Cardiac septum (tissue), 1 donor: ENCODE results near the gene PALM3. TPM values are rescaled to one million over a fixed set of nuclear protein-coding genes. Genes with fewer than 3 reads are reported as not detected.

Experiments
- DNase-seq: peaks from one replicate; pipeline ENCODE4 v3.0.0-alpha.2; 2020; ENCODE audit warnings: low spot score
- intact Hi-C: fragments of 100-400 bp; cut with DNase I; formaldehyde crosslinking; loops from one replicate; pipeline ENCODE4 v1.14.0; 2022
- total RNA-seq: library from RNA; stranded (reverse); fragmentation: NEBNext Ultra II Directional; extraction: Animal tissue kit (Norgen Biotek cat#: 25700); gene quantifications from one replicate; pipeline ENCODE4 v1.2.1, GENCODE V29; 2021
- donor health status: DM: no; HTN: no; CAD: no.

Gene PALM3
- total RNA-seq, 1 donor from 2014 or later: 0.46 TPM

DNA sequence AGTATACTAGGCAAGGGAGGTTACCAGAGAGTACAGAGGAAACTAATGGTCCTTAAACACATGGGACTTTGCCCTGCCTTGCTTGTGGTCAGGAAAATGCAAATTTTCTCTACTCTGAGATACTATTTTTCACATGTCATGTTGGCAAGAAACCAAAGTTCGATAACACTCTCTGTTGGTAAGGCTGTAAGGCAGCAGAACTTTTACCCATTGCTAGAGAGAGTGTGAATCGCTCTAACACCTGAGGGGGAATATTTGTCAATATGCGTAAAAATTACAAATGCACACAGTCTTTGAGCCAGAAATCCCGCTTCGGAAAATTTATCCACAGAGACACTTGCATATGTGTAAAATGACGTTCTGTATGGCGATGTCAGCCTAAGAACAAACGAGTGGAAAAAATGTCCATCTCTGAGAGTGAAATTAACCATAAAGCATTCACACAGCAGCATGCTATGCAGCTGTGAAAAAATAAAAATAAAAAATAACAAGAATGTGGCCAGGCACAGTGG is 46.3 kb downstream of the PALM3 start:
- intact Hi-C loops: no loop called here
- no peak for DNase-seq

DNA sequence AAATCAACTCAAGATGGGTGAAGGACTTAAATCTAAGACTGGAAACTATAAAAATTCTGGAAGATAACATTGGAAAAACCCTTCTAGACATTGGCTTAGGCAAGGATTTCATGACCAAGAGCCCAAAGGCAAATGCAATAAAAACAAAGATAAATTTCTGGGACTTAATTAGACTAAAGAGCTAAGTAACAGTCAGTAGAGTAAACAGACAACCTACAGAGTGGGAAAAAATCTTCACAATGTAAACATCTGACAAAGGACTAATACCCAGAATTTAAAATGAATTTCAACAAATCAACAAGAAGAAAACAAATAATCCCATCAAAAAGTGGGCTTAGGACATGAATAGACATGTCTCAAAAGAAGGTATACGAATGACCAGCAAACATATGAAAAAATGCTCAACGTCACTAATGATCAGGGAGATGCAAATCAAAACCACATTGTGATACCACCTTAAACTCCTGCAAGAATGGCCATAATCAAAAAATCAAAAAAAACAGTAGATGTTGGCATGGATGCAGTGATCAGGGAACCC is 49.4 kb downstream of the PALM3 start:
- no peak for DNase-seq
- intact Hi-C loops: no loop called here

DNA sequence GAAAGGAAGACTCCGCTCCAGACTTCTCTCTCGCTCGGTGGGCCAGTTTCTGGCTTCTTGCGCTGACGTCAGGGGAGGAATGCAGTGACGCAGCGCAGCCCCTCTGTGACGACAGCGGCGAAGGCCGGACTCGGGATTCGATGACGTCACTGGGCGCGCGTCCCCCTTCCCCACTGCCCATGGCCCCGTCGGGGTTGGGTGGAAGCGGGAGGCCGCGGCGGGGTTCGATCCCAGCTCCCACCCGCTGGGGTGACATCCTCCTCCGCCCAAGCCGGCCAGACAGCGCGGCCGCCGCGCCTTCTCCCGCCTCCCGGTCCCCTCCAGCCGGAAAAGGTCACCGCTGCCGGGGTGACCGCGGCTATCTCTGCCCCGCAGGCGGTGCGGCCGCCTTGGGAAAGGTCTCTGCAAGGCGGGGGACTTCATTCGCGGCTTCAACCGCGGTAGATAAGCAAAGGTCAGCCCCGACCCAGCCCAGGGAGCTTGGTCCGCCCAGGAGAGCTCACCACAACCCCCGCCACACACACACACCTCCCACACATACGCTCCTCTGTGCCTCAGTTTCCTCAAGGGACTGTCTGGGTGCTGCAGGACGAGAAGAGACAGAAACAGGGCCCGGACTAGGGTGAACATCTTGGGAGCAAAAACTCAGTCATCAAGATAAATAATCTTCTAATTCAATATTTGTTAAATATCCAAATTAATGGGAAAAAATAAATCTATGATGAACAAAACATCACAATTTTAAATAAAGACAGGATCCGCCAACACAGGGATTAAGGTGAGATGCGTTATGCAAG is 54.9 kb downstream of the PALM3 start:
- intact Hi-C loops: loop anchor here (2.0 kb wide), 1 partner anchor 54 kb away; the partner anchor contains the start of gene DCAF15
- no peak for DNase-seq

DNA sequence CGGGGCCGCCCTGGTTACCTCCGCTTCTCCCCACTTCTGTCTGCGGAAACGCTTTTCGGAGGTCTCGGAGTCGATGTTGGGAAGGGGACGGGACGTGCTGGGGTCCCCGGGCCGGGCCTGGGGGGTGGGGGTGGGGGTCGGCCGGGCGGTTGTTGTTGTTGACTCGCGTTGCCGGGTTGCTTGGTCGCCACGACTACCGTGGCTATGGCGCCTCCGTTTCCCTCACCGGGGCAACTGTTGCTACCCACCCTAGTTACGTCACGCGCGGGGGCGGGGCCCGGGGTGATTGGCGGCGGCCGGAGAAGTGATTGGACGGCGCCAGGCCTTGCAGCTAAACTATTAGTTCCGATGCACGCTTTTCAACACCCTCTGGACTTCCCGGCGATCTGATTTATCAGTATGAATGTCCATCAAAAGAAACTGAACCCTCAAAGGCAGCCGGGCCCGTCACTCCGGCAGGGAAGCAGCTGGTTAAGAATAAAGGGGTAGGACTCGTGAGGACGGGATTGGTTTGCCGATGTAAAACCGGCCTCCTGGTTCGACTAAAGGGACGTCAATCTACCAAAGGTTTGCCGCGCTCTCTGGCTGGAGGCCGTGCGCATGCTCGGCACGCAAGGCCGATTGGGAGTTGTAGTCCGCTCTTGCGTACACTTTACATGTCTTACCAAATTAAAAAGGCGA is 55.7 kb downstream of the PALM3 start, which contains the start of gene RFX1:
Gene RFX1 (minus strand): TSS at position 236 of the 681 bp plus-strand sequence. CDS start 12,477 bp downstream, outside the sequence.
- intact Hi-C loops: loop anchor here (2.0 kb wide), 1 partner anchor 53 kb away; the partner anchor contains the start of gene DCAF15
- DNase-seq: peak; percentile 100

DNA sequence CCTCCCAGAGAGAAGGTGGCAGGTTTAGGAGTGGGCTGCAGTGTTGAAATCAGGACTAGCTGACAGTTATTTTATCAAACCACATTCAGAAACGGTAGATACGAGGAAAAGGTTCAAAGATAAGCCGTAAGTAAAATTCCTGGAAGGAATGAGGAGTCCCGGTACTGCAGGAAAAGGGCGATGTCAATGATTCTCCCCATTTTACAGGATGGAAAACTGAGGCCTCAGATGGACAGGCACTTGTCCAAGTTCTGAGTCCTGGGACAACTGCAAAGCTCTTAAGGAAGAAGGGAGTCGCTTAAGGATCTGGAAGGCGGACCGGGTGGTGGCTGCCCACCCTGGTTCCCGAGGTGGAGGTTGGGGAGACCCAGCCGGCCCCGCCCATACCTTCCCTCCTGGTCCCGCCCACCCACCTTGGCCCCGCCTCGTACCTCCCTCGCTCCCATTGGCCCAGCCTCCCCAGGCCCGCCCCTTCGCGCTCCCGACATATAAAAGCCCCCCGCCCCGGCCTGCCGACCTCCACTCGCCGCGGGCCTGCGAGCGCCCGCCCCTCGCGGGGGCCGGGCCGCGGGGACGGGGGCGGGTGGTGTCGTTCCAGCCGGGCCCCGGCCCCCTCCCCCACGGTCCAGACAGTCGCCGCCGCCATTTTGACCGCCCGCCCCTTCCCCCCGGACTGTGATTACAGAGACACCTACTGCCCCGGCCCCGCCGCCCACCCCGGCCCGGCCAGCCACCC is 56.4 kb downstream of the PALM3 start:
- intact Hi-C loops: loop anchor here (2.0 kb wide), 1 partner anchor 53 kb away; the partner anchor contains the start of gene DCAF15
- DNase-seq: peak; percentile 97

DNA sequence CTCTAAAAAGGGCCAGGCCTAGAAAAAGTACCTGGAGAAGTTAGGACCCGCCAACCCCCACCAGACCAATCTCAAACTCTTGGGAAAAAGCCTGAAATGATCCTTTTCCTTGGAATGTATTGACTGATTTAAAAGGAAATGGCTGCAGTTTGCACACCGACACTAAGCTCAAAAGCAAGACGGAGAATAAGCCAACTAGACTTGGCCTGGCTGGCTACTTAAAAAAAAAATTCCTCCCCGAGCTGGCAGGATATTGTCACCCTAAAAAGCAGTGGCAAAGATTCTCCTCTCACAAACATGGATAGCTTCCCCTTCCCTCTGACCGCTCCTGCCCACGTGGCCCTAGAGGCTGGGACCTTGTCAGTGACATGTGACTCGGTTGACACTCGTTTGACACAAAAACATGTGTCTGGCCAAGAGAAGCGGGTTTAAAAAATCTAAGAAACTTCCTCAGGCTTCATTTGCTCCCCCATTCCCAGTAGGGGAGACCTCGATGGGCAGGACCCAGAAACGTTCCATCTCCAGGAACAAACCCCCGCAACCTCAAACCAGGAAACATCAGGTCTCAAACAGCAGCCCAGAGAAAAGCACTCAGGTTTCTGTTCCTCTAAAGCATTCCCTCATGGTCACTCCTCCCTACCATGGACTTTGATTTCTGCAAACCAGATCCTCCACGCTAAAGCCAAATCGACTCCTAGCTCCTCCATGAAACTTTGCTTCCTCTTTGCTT is 57.1 kb downstream of the PALM3 start:
- intact Hi-C loops: no loop called here
- peak; percentile 87 for DNase-seq

Other genes with a start within 250 kb of the PALM3 start
- 0.78 TPM for gene NANOS3, start 184.9 kb downstream of the PALM3 start, total RNA-seq
- gene BRME1, start 156.0 kb downstream of the PALM3 start, total RNA-seq: 0.35 TPM
- 19.5 TPM for gene CC2D1A, start 155.9 kb downstream of the PALM3 start, total RNA-seq
- 3.5 TPM for gene PODNL1, start 123.7 kb downstream of the PALM3 start, total RNA-seq
- gene DCAF15, start 109.6 kb downstream of the PALM3 start, total RNA-seq: 17.0 TPM
- 13.4 TPM for gene RFX1, start 55.8 kb downstream of the PALM3 start, total RNA-seq
- not detected for gene RLN3, start 33.9 kb downstream of the PALM3 start, total RNA-seq
- gene IL27RA, start 30.3 kb downstream of the PALM3 start, total RNA-seq: 3.0 TPM
- 7.9 TPM for gene MISP3, start 10.7 kb upstream of the PALM3 start, total RNA-seq
- not detected for gene C19orf67, start 23.7 kb upstream of the PALM3 start, total RNA-seq
- gene SAMD1, start 28.7 kb upstream of the PALM3 start, total RNA-seq: 41.8 TPM
- gene PRKACA, start 55.7 kb upstream of the PALM3 start, total RNA-seq: 487 TPM
- gene ASF1B, start 74.5 kb upstream of the PALM3 start, total RNA-seq: 0.70 TPM
- gene ADGRL1, start 144.1 kb upstream of the PALM3 start, total RNA-seq: 7.9 TPM